Testis (tissue), 3 donors: ENCODE measurements around the gene DOC2A. TPM values are rescaled to one million over a fixed set of nuclear protein-coding genes. Genes with fewer than 3 reads are reported as not detected.

ENCODE experiments used
- DNase-seq: peaks from one replicate; pipeline ENCODE4 v3.0.0-alpha.2; 2019
- H3K27ac ChIP-seq, 2 donors: fragments of 200-600 bp; sonication (generic); one replicate each; pipeline ENCODE4 v1.5.1; 2019
- H3K27me3 ChIP-seq: fragments of 200-600 bp; sonication (generic); one replicate; pipeline ENCODE4 v1.5.1; 2019
- H3K36me3 ChIP-seq: fragments of 200-600 bp; sonication (generic); one replicate; pipeline ENCODE4 v1.5.1; 2017; ENCODE audit warnings: low read depth; ENCODE audit errors: missing control alignments
- H3K4me1 ChIP-seq: fragments of 200-600 bp; sonication (generic); one replicate; pipeline ENCODE4 v1.5.1; 2019
- H3K4me3 ChIP-seq, 2 donors: fragments of 200-600 bp; sonication (generic); one replicate each; pipeline ENCODE4 v1.5.1; 2017 to 2019
- H3K9me3 ChIP-seq: fragments of 200-600 bp; sonication (generic); one replicate; pipeline ENCODE4 v1.5.1; 2017
- CTCF ChIP-seq, 3 experiments: fragments of 450-650 bp in 2 of 3; fragments of 200-600 bp in 1 of 3; sonication (generic) in 1 of 3; IDR thresholded peaks; one replicate each; pipeline ENCODE4 v1.5.1; 2016 to 2019; ENCODE audit warnings: antibody characterized with exemption in 3 of 3, mild to moderate bottlenecking in 2 of 3, moderate library complexity in 1 of 3
- POLR2A ChIP-seq: fragments of 450-650 bp; IDR thresholded peaks from one replicate; pipeline ENCODE4 v1.6.1; 2017; ENCODE audit warnings: antibody characterized with exemption, mild to moderate bottlenecking, moderate library complexity
- WGBS, 2 donors: methylation state at CpG; one replicate each; pipeline ENCODE4 v1.1.5; 2018; 5-methylcytosine and 5-hydroxymethylcytosine counted together
- intact Hi-C: fragments of 100-400 bp; cut with DNase I; formaldehyde crosslinking; loops from one replicate; pipeline ENCODE4 v1.15.1; 2023; ENCODE audit warnings: low total_unique reads
- polyA plus RNA-seq: library from polyadenylated mRNA; stranded (reverse); fragments of 350-450 nt; fragmentation: Illumina TruSeq; extraction: RNeasy Lipid Tissue Mini Kit (QIAGEN cat#74804); gene quantifications from one replicate; pipeline ENCODE4 v1.2.3, GENCODE V29; 2014; ENCODE audit warnings: low read depth, low replicate concordance; ENCODE audit not compliant: insufficient read depth
- total RNA-seq, 2 donors: library from RNA; depleted of rRNA; stranded (reverse); fragments of >200 nt; gene quantifications; one replicate each; pipeline ENCODE4 v1.2.3, GENCODE V29; 2016

DOC2A gene
- total and polyA plus RNA-seq, 3 donors from 2014 or later = 28.3 to 75.1 (median 45.3) TPM

DNA sequence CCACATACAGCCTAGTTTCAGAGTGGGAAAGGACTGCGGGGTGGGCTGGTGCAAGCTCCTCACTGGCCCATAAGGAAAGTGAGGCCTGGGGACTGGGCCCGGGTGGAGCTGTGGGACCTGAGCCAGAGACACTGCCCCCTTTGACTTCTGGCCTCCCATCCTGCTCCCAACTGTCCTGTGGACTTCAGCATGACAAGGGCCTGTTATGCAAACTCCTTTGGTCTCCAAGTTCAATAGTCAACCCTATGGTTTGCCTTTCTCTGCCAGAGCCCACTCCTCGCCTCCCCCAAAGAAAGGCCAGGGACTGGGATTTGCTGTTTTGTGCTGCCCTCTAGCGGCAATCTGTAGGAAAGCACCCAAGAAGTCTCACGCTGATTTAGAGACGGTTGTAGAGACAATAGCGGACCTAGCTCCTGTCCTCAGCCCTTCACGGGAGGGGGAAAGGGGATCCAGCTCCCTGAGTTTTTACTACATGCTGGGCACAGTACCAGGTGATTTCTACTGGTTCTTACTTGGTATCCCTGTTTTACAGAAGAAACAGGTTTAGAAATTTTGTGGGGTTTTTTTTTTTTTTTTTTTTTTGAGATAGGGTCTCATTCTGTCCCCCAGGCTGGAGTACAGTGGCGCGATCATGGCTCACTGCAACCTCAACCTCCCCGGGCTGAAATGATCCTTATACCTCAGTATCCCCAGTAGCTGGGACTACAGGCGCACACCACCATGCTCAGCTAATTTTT lies 21.4 kb upstream of the DOC2A start:
- Histone ChIP-seq H3K9me3 (no peaks in the 10 kb centered on the region), H3K4me1 (peaks cover 9% of the 10 kb centered on the region), H3K27me3 (no peaks in the 10 kb centered on the region), H3K36me3 (no peaks in the 10 kb centered on the region), H3K4me3 (no peak overlapping the region), H3K27ac (no peak overlapping the region)
- WGBS, 2 donors = 29% methylated on average over 12 of the region's 12 CpGs
- TF ChIP-seq CTCF (IDR thresholded peaks at IDR 0.05) = peak; percentile 27 to 85 (median 70)
- TF ChIP-seq POLR2A = no peak
- intact Hi-C loops = no loop called here
- DNase-seq = peak; percentile 76

DNA sequence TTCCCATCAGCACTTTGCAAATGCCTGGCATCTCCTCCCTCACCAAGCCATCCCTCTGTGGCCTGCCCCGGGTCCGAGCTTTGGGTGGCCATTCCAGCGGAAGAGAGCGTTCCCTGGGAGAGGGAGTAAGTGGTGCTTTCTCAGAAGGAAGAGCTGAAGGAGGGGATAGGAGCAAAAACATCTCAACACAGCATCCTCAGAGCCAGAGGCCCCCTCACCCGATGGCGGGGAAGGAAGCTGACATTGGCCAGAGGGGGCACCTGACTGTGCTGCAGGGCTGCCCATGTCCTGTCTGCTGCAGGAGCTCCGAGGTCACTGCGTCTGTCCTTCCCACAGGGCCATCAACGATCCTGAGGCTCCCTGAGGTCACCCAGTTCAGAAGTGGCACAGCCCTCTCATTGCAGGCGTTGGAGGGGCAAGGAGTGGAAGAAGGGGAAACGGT lies 20.7 kb upstream of the DOC2A start:
- intact Hi-C loops = no loop called here
- 35 to 37% methylated on average over 11 of the region's 11 CpGs for WGBS, 2 donors
- H3K27me3 ChIP-seq = no peaks in the 10 kb centered on the region

GRCh38 chr16:30030841-30031413 lies 20.1 kb upstream of the DOC2A start, which contains the start of gene TLCD3B:
TSS of gene TLCD3B (minus strand) at chr16:30031271. CDS start at chr16:30030527, 744 bp downstream.
- no peak for DNase-seq
- intact Hi-C loops = no loop called here
- no peak for TF ChIP-seq POLR2A
- TF ChIP-seq CTCF (IDR thresholded peaks at IDR 0.05) = no peak
- Histone ChIP-seq H3K27me3 (no peaks in the 10 kb centered on the region), H3K36me3 (no peaks in the 10 kb centered on the region), H3K4me1 (peaks cover 9% of the 10 kb centered on the region), H3K9me3 (no peaks in the 10 kb centered on the region), H3K27ac (no peak within 1 kb of the TSS), H3K4me3 (no peak within 1 kb of the TSS)
- 15 to 23% methylated on average over 13 to 27 of the region's 27 CpGs for WGBS, 2 donors

More for the DNA sequence above, 20.7 kb upstream of the DOC2A start:
- no peak for DNase-seq
- H3K27ac ChIP-seq = no peak overlapping the region
- no peaks in the 10 kb centered on the region for H3K36me3 ChIP-seq
- H3K4me1 ChIP-seq = peaks cover 9% of the 10 kb centered on the region
- H3K9me3 ChIP-seq = no peaks in the 10 kb centered on the region
- TF ChIP-seq POLR2A (no peak), CTCF (IDR thresholded peaks at IDR 0.05) (no peak)
- H3K4me3 ChIP-seq = no peak overlapping the region

DNA sequence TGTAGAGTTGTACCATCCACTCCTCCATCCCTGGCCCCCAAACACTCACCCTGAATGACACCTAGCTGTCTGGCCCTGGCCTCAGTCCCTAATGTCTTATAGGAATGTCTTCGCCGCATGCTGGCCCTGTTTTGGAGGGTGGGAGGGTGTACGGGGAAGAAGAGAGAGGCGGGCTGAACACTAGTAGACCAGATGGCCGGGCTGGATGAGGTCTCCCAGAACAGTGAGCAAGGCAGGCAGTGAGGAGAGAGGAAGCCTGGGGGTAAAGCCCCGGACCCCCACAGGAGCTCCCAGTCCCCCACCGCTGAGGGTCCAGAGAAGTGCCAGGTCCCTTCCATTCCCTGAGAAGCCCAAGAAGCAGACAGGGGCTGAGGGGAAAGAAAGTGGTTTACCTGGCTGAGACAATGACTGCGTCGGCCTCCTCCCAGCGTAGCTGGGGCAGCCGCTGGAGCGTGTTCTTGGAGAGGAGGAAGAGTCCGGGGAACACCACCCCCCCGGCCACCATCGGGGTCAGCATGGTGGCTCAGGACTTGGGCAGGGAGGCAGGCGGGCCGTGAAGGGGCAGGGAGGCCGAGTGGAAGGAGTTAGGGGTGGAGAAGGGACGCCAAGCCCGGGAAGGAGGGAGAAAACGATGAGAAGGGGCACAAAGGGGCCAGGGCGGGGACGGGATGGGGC lies 19.3 kb upstream of the DOC2A start:
- Histone ChIP-seq H3K9me3 (no peaks in the 10 kb centered on the region), H3K4me3 (no peak overlapping the region), H3K36me3 (no peaks in the 10 kb centered on the region), H3K4me1 (peaks cover 9% of the 10 kb centered on the region), H3K27me3 (no peaks in the 10 kb centered on the region), H3K27ac (no peak overlapping the region)
- intact Hi-C loops = no loop called here
- DNase-seq = no peak
- 53 to 58% methylated on average over 20 to 23 of the region's 23 CpGs for WGBS, 2 donors
- no peak for TF ChIP-seq POLR2A
- TF ChIP-seq CTCF (IDR thresholded peaks at IDR 0.05) = no peak
